Right lobe of liver (tissue), 4 donors: ENCODE data around the gene FOSL2.

Source experiments
- CTCF ChIP-seq, 4 donors: fragments of 200-600 bp in 3 of 4; fragments of 450-650 bp in 1 of 4; IDR thresholded peaks; one replicate each; pipeline versions ENCODE4 v1.5.1 to v1.8.0; 2016 to 2022; ENCODE audit warnings: antibody characterized with exemption in 4 of 4, mild to moderate bottlenecking in 2 of 4
- POLR2A ChIP-seq: fragments of 450-650 bp; IDR thresholded peaks from one replicate; pipeline ENCODE4 v1.6.1; 2017; ENCODE audit warnings: antibody characterized with exemption, mild to moderate bottlenecking
- donor health status: DM: no; HTN: no; CAD: no.
- donor health status: DM: no; HTN: no; CAD: no.
- donor health status: DM: no; HTN: yes; CAD: no.

DNA sequence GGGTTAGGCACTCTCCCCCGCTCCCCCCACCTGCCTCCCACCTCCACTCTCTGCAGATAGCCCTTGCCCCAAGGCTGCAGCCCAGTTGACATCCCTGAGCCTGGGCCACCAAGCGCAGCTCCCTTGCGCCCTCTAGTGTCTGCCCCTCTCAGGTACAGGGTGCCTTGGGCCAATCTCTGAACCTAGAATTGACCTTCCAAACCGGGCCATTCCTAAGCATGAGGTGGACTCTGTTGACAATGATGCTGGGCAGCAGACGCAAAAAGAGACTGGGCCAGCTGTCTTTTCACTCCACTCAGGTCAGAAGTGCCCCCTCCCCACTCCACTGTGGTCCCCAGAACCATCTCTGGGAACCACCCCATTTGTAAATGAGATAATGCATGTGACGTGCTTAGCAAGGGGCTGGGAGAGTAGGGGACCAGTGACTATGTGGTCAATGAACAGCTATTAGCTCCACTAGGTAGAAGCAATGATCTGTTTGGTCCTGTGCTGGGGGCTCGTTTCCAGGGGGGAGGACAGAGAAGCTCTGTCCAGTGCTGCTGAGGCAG, 60.0 kb downstream of the FOSL2 start:
- TF ChIP-seq CTCF (IDR thresholded peaks at IDR 0.05) (peak; percentile 86 to 94 (median 93)), POLR2A (no peak)
